IMR-90 (cell line): ENCODE data around the gene UPK2. TPM values are rescaled to one million over a fixed set of nuclear protein-coding genes. Genes with fewer than 3 reads are reported as not detected.

Source experiments
- ATAC-seq: fragments of 200-7000 bp; cut with Tn5 transposase; 2 replicates; pipeline ENCODE4 v1.9.1; 2020; ENCODE audit warnings: low read depth, mild to moderate bottlenecking, moderate library complexity
- BruUV-seq: library from RNA; stranded (reverse); fragments of 400-500 nt; replicated peaks from 2 replicates; lab custom pipeline; 2021; lab: Mats Ljungman, UMichigan
- CTCF ChIA-PET: fragments of 300-600 bp; formaldehyde crosslinking; extraction: SDS; loops from one replicate; lab custom pipeline; 2021; ENCODE audit warnings: antibody characterized with exemption; lab: Yijun Ruan, JAX
- POLR2A ChIA-PET: fragments of 300-600 bp; sonication (Branson Sonifier 250); formaldehyde crosslinking; loops from one replicate; lab custom pipeline; 2022; ENCODE audit warnings: antibody characterized with exemption; ENCODE audit not compliant: unreplicated experiment; lab: Charles Lee
- DNase-seq: peaks from one replicate; pipeline ENCODE4 v3.0.0; 2013
- H2AFZ ChIP-seq: replicated peaks from 2 replicates; pipeline ENCODE3; 2013; ENCODE audit warnings: low read length, mild to moderate bottlenecking; ENCODE audit not compliant: poor library complexity
- H2AK5ac ChIP-seq: 2 replicates; pipeline ENCODE4 v1.6.1; 2013; ENCODE audit warnings: low read depth, low read length, inconsistent platforms
- H2AK9ac ChIP-seq: replicated peaks from 2 replicates; pipeline ENCODE3; 2013; ENCODE audit warnings: mild to moderate bottlenecking, low read depth, low read length, moderate library complexity; ENCODE audit not compliant: poor library complexity
- H2BK120ac ChIP-seq: 2 replicates; pipeline ENCODE4 v1.6.1; 2013; ENCODE audit warnings: low read depth, low read length, inconsistent platforms
- H2BK15ac ChIP-seq: 3 replicates; pipeline ENCODE4 v1.6.1; 2013; ENCODE audit warnings: low read depth, low read length, inconsistent platforms
- H2BK20ac ChIP-seq: 2 replicates; pipeline ENCODE4 v1.6.1; 2013; ENCODE audit warnings: low read depth, mild to moderate bottlenecking, inconsistent platforms, low read length, moderate library complexity
- H2BK5ac ChIP-seq: 2 replicates; pipeline ENCODE4 v1.6.1; 2013; ENCODE audit warnings: mild to moderate bottlenecking, low read depth, low read length, inconsistent platforms; ENCODE audit not compliant: poor library complexity, severe bottlenecking
- H3K14ac ChIP-seq: replicated peaks from 2 replicates; pipeline ENCODE4 v1.6.1; 2013; ENCODE audit warnings: low read depth, low read length, inconsistent platforms
- H3K18ac ChIP-seq: 2 replicates; pipeline ENCODE4 v1.6.1; 2013; ENCODE audit warnings: low read depth, low read length, control low read depth
- H3K23ac ChIP-seq: 2 replicates; pipeline ENCODE4 v1.6.1; 2013; ENCODE audit warnings: low read depth, low read length, inconsistent platforms
- H3K27ac ChIP-seq: 2 replicates; pipeline ENCODE4 v1.5.1; 2013; ENCODE audit warnings: mild to moderate bottlenecking, control low read depth, low read length; ENCODE audit not compliant: insufficient read depth
- H3K27me3 ChIP-seq: 2 replicates; pipeline ENCODE4 v1.6.1; 2013; ENCODE audit warnings: low read length; ENCODE audit not compliant: control insufficient read depth, insufficient read depth
- H3K36me3 ChIP-seq: 2 replicates; pipeline ENCODE4 v1.6.1; 2013; ENCODE audit warnings: low read length, mixed read lengths; ENCODE audit not compliant: control insufficient read depth, insufficient read depth
- H3K4ac ChIP-seq: 2 replicates; pipeline ENCODE4 v1.6.1; 2013; ENCODE audit warnings: low read depth, low read length, inconsistent platforms
- H3K4me1 ChIP-seq: 2 replicates; pipeline ENCODE4 v1.6.1; 2013; ENCODE audit warnings: low read length, mixed read lengths; ENCODE audit not compliant: control insufficient read depth, insufficient read depth
- H3K4me2 ChIP-seq: 2 replicates; pipeline ENCODE4 v1.6.1; 2013; ENCODE audit warnings: low read depth, mild to moderate bottlenecking, control low read depth, low read length, moderate library complexity
- H3K4me3 ChIP-seq: 2 replicates; pipeline ENCODE4 v1.5.1; 2013; ENCODE audit warnings: low read depth, mild to moderate bottlenecking, control low read depth, low read length, moderate library complexity; ENCODE audit not compliant: insufficient read depth
- H3K56ac ChIP-seq: 2 replicates; pipeline ENCODE4 v1.6.1; 2013; ENCODE audit warnings: low read length, inconsistent platforms; ENCODE audit not compliant: insufficient read depth; ENCODE audit errors: extremely low read depth
- H3K79me1 ChIP-seq, 2 experiments: 2 replicates each; pipeline ENCODE4 v1.6.1; 2013; ENCODE audit warnings: low read length in 2 of 2, inconsistent platforms in 1 of 2, low read depth in 1 of 2
- H3K9ac ChIP-seq: 2 replicates; pipeline ENCODE4 v1.6.1; 2013; ENCODE audit warnings: low read depth, low read length, control low read depth
- H3K9me1 ChIP-seq: 2 replicates; pipeline ENCODE4 v1.6.1; 2013; ENCODE audit warnings: low read length, inconsistent platforms; ENCODE audit not compliant: insufficient read depth
- H3K9me3 ChIP-seq: 2 replicates; pipeline ENCODE4 v1.6.1; 2013; ENCODE audit warnings: low read length; ENCODE audit not compliant: control insufficient read depth, insufficient read depth
- H4K20me1 ChIP-seq: 2 replicates; pipeline ENCODE4 v1.6.1; 2013; ENCODE audit warnings: low read length, inconsistent platforms; ENCODE audit not compliant: insufficient read depth
- H4K5ac ChIP-seq: 2 replicates; pipeline ENCODE4 v1.6.1; 2013; ENCODE audit warnings: mild to moderate bottlenecking, low read depth, low read length, control low read depth
- H4K8ac ChIP-seq, 2 experiments: 2 replicates each; pipeline ENCODE4 v1.6.1; 2013; ENCODE audit warnings: low read depth in 2 of 2, low read length in 2 of 2, control low read depth in 1 of 2, inconsistent platforms in 1 of 2
- H4K91ac ChIP-seq: 2 replicates; pipeline ENCODE4 v1.6.1; 2013; ENCODE audit warnings: low read depth, low read length, inconsistent platforms; ENCODE audit not compliant: insufficient read depth
- BHLHE40 ChIP-seq: fragments of 150-350 bp; IDR thresholded peaks from 2 replicates; pipeline ENCODE4 v1.6.1; 2016; ENCODE audit warnings: mild to moderate bottlenecking, low read depth, low read length
- CEBPB ChIP-seq: IDR thresholded peaks from 2 replicates; pipeline ENCODE4 v1.6.1; 2012; ENCODE audit warnings: low read depth, low read length, improper control_type of control experiment
- CTCF ChIP-seq: conservative IDR thresholded peaks from 2 replicates; pipeline ENCODE4 v1.5.1; 2012; ENCODE audit warnings: mild to moderate bottlenecking, low read depth, low read length, improper control_type of control experiment
- ELK1 ChIP-seq: fragments of 150-350 bp; IDR thresholded peaks from 2 replicates; pipeline ENCODE4 v1.6.1; 2016; ENCODE audit warnings: low read depth, mild to moderate bottlenecking, low read length, moderate library complexity, borderline replicate concordance
- FOS ChIP-seq: fragments of 150-350 bp; IDR thresholded peaks from 2 replicates; pipeline ENCODE4 v1.6.1; 2016; ENCODE audit warnings: low read depth, low read length
- MAFK ChIP-seq: IDR thresholded peaks from 2 replicates; pipeline ENCODE4 v1.6.1; 2012; ENCODE audit warnings: low read depth, low read length, improper control_type of control experiment
- MAZ ChIP-seq: IDR thresholded peaks from 2 replicates; pipeline ENCODE4 v1.6.1; 2012; ENCODE audit warnings: low read depth, mild to moderate bottlenecking, low read length, improper control_type of control experiment, moderate library complexity, borderline replicate concordance
- MXI1 ChIP-seq: IDR thresholded peaks from 2 replicates; pipeline ENCODE4 v1.6.1; 2012; ENCODE audit warnings: low read depth, mild to moderate bottlenecking, low read length, moderate library complexity, borderline replicate concordance
- NFE2L2 ChIP-seq: fragments of 150-350 bp; IDR thresholded peaks from 2 replicates; pipeline ENCODE4 v1.6.1; 2016; ENCODE audit warnings: low read depth, mild to moderate bottlenecking, low read length
- RCOR1 ChIP-seq: IDR thresholded peaks from 2 replicates; pipeline ENCODE4 v1.6.1; 2012; ENCODE audit warnings: mild to moderate bottlenecking, low read length, improper control_type of control experiment; ENCODE audit not compliant: insufficient replicate concordance
- RFX5 ChIP-seq: IDR thresholded peaks from 2 replicates; pipeline ENCODE4 v1.8.0; 2012; ENCODE audit warnings: low read depth, mild to moderate bottlenecking, low read length, moderate library complexity
- SMC3 ChIP-seq: fragments of 150-350 bp; IDR thresholded peaks from 2 replicates; pipeline ENCODE4 v1.6.1; 2016; ENCODE audit warnings: low read depth, mild to moderate bottlenecking, antibody characterized with exemption, low read length, moderate library complexity
- USF2 ChIP-seq: fragments of 150-350 bp; IDR thresholded peaks from 2 replicates; pipeline ENCODE4 v1.6.1; 2017; ENCODE audit warnings: mild to moderate bottlenecking, antibody characterized with exemption, low read length, low read depth
- WGBS, 2 experiments: methylation state at CpG; one replicate each; pipeline versions ENCODE4 v1.1.5 to v1.1.7; 2013; ENCODE audit warnings: missing lambda C conversion rate in 2 of 2; ENCODE audit not compliant: insufficient read length in 1 of 2; ENCODE audit errors: extremely low coverage in 2 of 2; 5-methylcytosine and 5-hydroxymethylcytosine counted together
- dilution Hi-C: fragments of 300-500 bp; cut with HindIII; formaldehyde crosslinking; loops from one replicate; pipeline ENCODE4 v1.14.3; 2018; ENCODE audit warnings: low sequenced_read_pairs; ENCODE audit not compliant: unreplicated experiment
- in situ Hi-C: fragments of 300-500 bp; cut with MboI; formaldehyde crosslinking; loops from 3 replicates; pipeline ENCODE4 v1.14.3; 2019; ENCODE audit warnings: low sequenced_read_pairs, inconsistent platforms, mixed read lengths
- intact Hi-C: fragments of 100-400 bp; cut with micrococcal nuclease; formaldehyde crosslinking; loops from 2 replicates; pipeline ENCODE4 v1.10.0; 2022
- polyA plus RNA-seq, 3 experiments: library from polyadenylated mRNA; depleted of rRNA; stranded (reverse); fragments of >200 nt; gene quantifications; 2 replicates each; pipeline ENCODE4 v1.2.3, GENCODE V29; 2012; ENCODE audit warnings: low replicate concordance in 1 of 3
- total RNA-seq: library from RNA; depleted of rRNA; stranded (reverse); fragments of >200 nt; gene quantifications from 2 replicates; pipeline ENCODE4 v1.2.3, GENCODE V29; 2012

Gene UPK2
- total and polyA plus RNA-seq, 2 of the 4 experiments (the other 2 are of a cell fraction): 0.26 TPM; not detected in 1

- no peak for TF ChIP-seq FOS
Observed at GRCh38 chr11:118956847-118957469, 860 bp downstream of the UPK2 start (continued).

- H2BK120ac ChIP-seq: no peak overlapping the region
- H4K91ac ChIP-seq: no peak overlapping the region
- no peak overlapping the region for H2BK5ac ChIP-seq
- ATAC-seq (no peak), DNase-seq (no peak)
- no peak overlapping the region for H3K18ac ChIP-seq
- no peaks in the 10 kb centered on the region for H3K36me3 ChIP-seq
- no peak overlapping the region for H3K4me2 ChIP-seq
- H3K4ac ChIP-seq: no peak overlapping the region
- no TSS peak for BruUV-seq
- no peak overlapping the region for H3K27ac ChIP-seq
- H2AK9ac ChIP-seq: no peak overlapping the region
- H3K4me3 ChIP-seq: no peak overlapping the region
- no peak overlapping the region for H3K23ac ChIP-seq
- intact Hi-C loops (no loop called here), in situ Hi-C loops (loop anchor here (5.0 kb wide), 1 partner anchor 265 kb away; no protein-coding TSS in a partner anchor), dilution Hi-C loops (no loop called here)
- no peaks in the 10 kb centered on the region for H3K9me1 ChIP-seq
- no peak overlapping the region for H4K5ac ChIP-seq
- WGBS, 2 experiments: 70% methylated on average over 9 of the region's 11 CpGs; no CpG with 5 or more reads in 1 of the 2 experiments
- H4K8ac ChIP-seq: no peak overlapping the region
- ChIA-PET POLR2A (no interaction called here), CTCF (interaction anchor here (0.8 to 2.1 kb wide), 2 partner anchors 267 to 284 kb away, joined by 3 to 10 read pairs; no protein-coding TSS in a partner anchor)
- no peaks in the 10 kb centered on the region for H3K79me1 ChIP-seq
- H3K9me3 ChIP-seq: no peaks in the 10 kb centered on the region
- H3K14ac ChIP-seq: no peak overlapping the region
- peaks cover 49% of the 10 kb centered on the region for H3K27me3 ChIP-seq
- H2AK5ac ChIP-seq: no peak overlapping the region
- no peaks in the 10 kb centered on the region for H3K4me1 ChIP-seq
- no peak overlapping the region for H2AFZ ChIP-seq
- H4K20me1 ChIP-seq: no peaks in the 10 kb centered on the region
- H2BK20ac ChIP-seq: no peak overlapping the region
- H3K56ac ChIP-seq: no peak overlapping the region
- no peak overlapping the region for H3K9ac ChIP-seq
- H2BK15ac ChIP-seq: no peak overlapping the region
- no peak for TF ChIP-seq BHLHE40
- TF ChIP-seq RFX5: no peak
- no peak for TF ChIP-seq CTCF
- TF ChIP-seq FOS: no peak
- no peak for TF ChIP-seq SMC3
- no peak for TF ChIP-seq RCOR1
- no peak for TF ChIP-seq MAZ
- TF ChIP-seq MXI1: no peak
- TF ChIP-seq USF2: no peak
- no peak for TF ChIP-seq MAFK
- TF ChIP-seq CEBPB: no peak
- no peak for TF ChIP-seq NFE2L2
- no peak for TF ChIP-seq ELK1
Observed at GRCh38 chr11:118957549-118957948, 1.5 kb downstream of the UPK2 start.
